ENCODE results near the gene IL17RC.
"Not testable (repeated sequence)": the region's sequence is repeated elsewhere in the genome, so short reads cannot be mapped to it uniquely, and the experiment has no call there.

GRCh38 chr3:9896755-9897407, 20.0 kb upstream of the IL17RC start:
- TF ChIP-seq CTCF (IDR thresholded peaks at IDR 0.05; ENCODE audit: low read depth, low read length); EZH2phosphoT487 (IDR thresholded peaks at IDR 0.05; ENCODE audit: low read depth): not testable (repeated sequence)
